ENCODE results near the gene PLA2G6. TPM values are rescaled to one million over a fixed set of nuclear protein-coding genes. Genes with fewer than 3 reads are reported as not detected.
"Not testable (repeated sequence)": the region's sequence is repeated elsewhere in the genome, so short reads cannot be mapped to it uniquely, and the experiment has no call there.

Gene PLA2G6
- total and polyA plus RNA-seq, 2 donors, result 21.1 to 21.2 TPM

DNA sequence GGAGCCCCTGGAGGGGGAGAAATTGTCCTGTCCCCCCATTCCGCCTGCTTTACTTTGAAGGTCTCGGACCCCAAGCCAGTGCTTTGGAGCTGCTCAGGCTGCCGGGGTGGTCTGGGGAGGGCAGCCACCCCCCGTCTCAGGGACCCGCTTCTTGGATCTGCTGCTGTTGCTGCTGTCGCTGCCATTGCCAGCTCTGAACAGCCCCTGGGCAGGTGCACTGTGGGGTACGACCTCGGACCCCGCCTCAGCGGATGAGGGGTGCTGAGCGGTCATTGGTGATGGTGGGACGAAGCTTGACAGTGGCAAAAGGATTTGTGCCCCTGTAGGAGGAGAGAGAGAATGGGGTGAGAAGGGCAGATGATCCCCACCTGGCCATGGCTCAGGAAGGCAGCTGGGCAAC lies 96.6 kb downstream of the PLA2G6 start:
- no peak for DNase-seq (ENCODE audit: extremely low spot score)
- H3K36me3 ChIP-seq (ENCODE audit: insufficient read depth), result no peaks in the 10 kb centered on the region
- peaks cover 3% of the 10 kb centered on the region for H3K4me1 ChIP-seq (ENCODE audit: insufficient read depth)
- WGBS, result 94% methylated on average over 12 of the region's 12 CpGs
- no peak overlapping the region for H3K27ac ChIP-seq (ENCODE audit: low read depth)
- no peak overlapping the region for H3K4me3 ChIP-seq (ENCODE audit: low read depth, low read length)

DNA sequence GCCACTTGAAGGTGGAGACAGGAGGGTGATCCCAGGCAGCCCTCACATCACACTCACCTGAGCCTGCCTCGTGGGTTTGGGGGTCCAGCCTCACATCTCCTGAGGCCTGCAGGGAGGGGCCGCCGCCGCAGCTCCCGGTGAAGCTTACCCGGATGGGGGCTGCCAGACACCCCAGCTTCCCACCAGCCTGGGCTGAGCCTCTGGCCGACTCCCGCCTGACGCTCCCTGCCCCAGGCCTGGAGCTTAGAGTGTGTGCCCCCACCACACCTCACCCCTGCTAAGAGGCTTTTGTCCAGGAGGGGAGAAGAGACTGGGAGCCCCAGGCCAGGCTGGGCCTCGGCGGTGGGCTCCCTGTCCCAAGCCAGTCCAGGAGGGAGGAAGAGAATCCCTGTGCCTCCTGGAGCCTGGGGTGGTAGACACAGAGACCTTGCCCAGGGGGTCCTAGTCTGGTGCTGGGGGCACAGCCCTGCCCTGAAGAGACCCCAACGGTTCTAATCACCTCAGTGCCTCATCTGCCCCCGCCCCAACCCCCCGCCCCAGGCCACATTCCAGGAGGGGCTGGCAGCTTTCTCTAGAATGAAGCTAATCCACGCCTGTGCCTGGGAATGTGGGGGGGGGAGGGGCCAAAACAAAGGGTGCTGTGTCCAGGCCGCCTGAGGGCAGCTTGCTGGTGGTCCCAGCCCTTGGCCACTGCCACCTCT lies 97.5 kb downstream of the PLA2G6 start, which contains the start of gene SLC16A8:
SLC16A8 (minus strand) TSS at position 254 of the 701 bp plus-strand sequence. CDS start 1,311 bp downstream, outside the sequence.
- no peaks in the 10 kb centered on the region for H3K36me3 ChIP-seq (ENCODE audit: insufficient read depth)
- DNase-seq (ENCODE audit: extremely low spot score), result no peak
- H3K27ac ChIP-seq (ENCODE audit: low read depth), result no peak within 1 kb of the TSS
- H3K4me1 ChIP-seq (ENCODE audit: insufficient read depth), result peaks cover 3% of the 10 kb centered on the region
- no peak within 1 kb of the TSS for H3K4me3 ChIP-seq (ENCODE audit: low read depth, low read length)
- 74% methylated on average over 16 of the region's 16 CpGs for WGBS

DNA sequence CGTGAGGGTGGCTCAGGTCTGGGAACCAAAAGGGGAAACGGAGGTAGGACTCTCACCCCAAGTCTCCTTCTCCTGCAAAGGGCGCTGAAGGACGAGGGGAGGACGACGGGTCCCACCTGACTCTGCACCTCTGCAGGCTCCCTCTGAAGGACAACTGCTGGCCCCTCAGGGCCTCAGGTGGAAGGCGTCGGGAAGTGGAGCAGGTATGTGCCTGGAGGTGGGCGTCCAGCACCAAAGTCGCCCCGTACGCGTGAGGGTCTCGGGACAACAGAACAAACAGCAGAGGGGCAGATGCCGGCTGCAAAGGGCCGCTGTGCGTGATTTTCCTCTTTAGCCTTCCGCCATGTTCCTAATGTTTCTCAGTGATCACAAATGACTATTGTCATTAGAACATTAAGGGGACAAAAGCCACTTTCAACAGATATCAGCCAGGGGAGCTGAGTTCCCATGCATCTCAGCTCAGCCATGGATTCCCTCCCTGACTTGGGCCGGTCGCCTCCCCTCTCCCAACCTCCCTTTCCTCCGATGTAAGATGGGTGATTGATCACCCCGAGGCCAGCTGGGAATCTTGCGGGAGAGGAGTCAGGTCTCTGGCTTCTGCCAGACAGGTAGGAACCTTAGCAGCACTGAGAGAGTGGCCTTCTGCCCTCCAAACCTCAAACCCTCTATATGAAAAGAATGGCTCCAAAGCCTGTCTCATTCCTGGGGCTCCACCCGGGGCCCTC lies 98.5 kb downstream of the PLA2G6 start:
- H3K4me1 ChIP-seq (ENCODE audit: insufficient read depth), result no peaks in the 10 kb centered on the region
- no peak for DNase-seq (ENCODE audit: extremely low spot score)
- no peak overlapping the region for H3K4me3 ChIP-seq (ENCODE audit: low read depth, low read length)
- no peak overlapping the region for H3K27ac ChIP-seq (ENCODE audit: low read depth)
- no peaks in the 10 kb centered on the region for H3K36me3 ChIP-seq (ENCODE audit: insufficient read depth)
- 84% methylated on average over 24 of the region's 24 CpGs for WGBS

GRCh38 chr22:38081941-38082828 lies 99.4 kb downstream of the PLA2G6 start:
- no peaks in the 10 kb centered on the region for H3K4me1 ChIP-seq (ENCODE audit: insufficient read depth)
- 26% methylated on average over 52 of the region's 52 CpGs for WGBS
- H3K36me3 ChIP-seq (ENCODE audit: insufficient read depth), result no peaks in the 10 kb centered on the region
- H3K4me3 ChIP-seq (ENCODE audit: low read depth, low read length), result no peak overlapping the region
- DNase-seq (ENCODE audit: extremely low spot score), result no peak
- no peak overlapping the region for H3K27ac ChIP-seq (ENCODE audit: low read depth)

DNA sequence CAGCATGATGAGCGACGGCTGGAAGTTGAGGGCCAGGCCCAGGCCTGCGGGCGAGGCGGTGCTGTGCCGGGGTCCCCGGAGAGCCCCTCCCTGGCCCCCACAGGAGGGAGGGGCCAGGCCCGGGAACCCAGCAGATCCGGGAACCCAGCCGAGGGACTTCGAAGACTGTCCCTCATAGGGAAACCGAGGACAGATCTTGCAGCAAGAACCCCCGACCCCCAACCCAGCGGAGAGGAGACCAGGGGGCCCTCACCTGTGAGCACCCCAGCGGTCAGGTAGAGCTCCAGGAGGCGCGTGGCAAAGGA lies 100.0 kb downstream of the PLA2G6 start:
- H3K27ac ChIP-seq (ENCODE audit: low read depth), result no peak overlapping the region
- H3K4me1 ChIP-seq (ENCODE audit: insufficient read depth), result no peaks in the 10 kb centered on the region
- peak overlapping the region; percentile 33 for H3K4me3 ChIP-seq (ENCODE audit: low read depth, low read length)
- DNase-seq (ENCODE audit: extremely low spot score), result no peak
- 10% methylated on average over 17 of the region's 17 CpGs for WGBS
- no peaks in the 10 kb centered on the region for H3K36me3 ChIP-seq (ENCODE audit: insufficient read depth)

DNA sequence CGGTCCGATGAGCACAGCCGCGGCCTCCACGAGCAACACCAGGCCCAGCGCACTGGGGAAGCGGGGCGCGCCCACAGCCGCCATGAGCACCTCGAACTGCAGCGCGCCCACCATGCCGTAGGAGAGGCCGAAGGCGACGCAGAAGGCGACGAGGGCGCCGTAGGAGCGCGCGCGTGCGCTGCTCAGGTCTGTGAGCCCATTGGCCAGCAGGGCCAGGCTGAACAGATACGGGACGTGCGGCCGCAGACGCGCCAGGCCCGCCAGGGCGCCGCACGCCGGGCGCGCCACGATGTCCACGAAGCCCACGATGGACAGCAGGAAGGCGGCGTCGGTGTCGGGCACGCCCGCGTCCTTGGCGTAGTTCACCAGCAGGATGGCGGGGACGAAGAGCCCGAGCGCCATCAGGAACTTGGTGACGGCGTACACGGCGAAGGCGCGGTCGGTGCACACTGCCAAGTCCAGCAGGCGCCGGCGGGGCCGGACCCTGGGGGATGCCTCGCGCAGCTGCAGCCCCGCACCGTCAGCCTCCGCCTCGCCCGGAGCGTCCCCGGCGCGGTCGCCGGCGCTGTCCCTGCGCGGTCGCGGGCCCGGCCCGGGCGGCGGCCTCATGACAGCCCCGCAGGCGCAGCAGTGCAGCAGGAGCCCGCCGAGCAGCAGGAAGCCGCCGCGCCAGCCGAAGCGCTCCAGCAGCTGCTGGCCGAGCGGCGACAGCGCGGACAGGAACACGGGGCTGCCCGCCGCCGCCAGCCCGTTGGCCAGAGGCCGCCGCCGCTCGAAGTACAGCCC lies 100.6 kb downstream of the PLA2G6 start:
- Histone ChIP-seq H3K27ac (ENCODE audit: low read depth) (no peak overlapping the region), H3K4me1 (ENCODE audit: insufficient read depth) (no peaks in the 10 kb centered on the region), H3K36me3 (ENCODE audit: insufficient read depth) (no peaks in the 10 kb centered on the region), H3K4me3 (ENCODE audit: low read depth, low read length) (peak overlapping the region; percentile 33)
- no peak for DNase-seq (ENCODE audit: extremely low spot score)
- WGBS, result 3% methylated on average over 110 of the region's 110 CpGs

DNA sequence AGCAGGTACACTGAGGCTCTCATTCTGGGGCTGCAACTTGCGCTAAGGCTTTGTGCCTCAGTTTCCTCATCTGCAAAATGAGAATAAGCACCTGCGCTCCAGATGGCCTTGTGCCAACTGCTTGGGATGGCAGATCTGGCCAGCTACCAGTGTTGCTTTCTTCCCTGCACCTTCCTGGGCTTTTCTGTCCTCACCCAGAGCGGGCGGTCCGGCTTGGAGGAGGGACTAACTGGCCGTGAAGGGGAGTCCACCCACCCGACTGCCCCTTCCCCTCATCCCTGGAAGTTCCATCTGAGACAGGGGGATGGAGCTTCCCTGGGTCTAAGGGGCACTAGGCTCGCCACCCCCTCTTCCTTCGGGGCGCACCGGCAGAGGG lies 101.2 kb downstream of the PLA2G6 start:
- H3K27ac ChIP-seq (ENCODE audit: low read depth), result no peak overlapping the region
- H3K4me3 ChIP-seq (ENCODE audit: low read depth, low read length), result no peak overlapping the region
- H3K4me1 ChIP-seq (ENCODE audit: insufficient read depth), result no peaks in the 10 kb centered on the region
- WGBS, result 51% methylated on average over 11 of the region's 11 CpGs
- DNase-seq (ENCODE audit: extremely low spot score), result no peak
- no peaks in the 10 kb centered on the region for H3K36me3 ChIP-seq (ENCODE audit: insufficient read depth)

DNA sequence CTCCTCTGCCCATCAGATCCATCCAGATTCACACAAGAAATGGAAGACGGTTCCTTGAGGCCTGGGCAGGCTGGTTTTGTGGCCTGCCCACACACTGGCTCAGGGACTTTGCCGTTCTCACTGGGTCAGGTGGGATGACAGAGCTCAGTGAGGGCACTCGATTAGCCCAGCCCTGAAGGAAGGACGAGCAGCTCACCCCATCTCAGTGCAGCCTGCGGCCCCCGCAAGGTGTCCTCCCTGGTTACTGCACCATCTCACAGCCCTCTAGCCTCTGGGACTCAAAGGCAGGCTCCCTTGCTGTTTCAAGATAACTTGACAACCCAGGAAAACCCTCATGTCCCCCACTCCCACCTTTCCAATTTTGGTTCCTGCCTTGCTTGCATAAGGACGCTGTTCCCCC lies 101.8 kb downstream of the PLA2G6 start:
- Histone ChIP-seq H3K4me3 (ENCODE audit: low read depth, low read length) (no peak overlapping the region), H3K4me1 (ENCODE audit: insufficient read depth) (no peaks in the 10 kb centered on the region), H3K36me3 (ENCODE audit: insufficient read depth) (no peaks in the 10 kb centered on the region), H3K27ac (ENCODE audit: low read depth) (no peak overlapping the region)
- WGBS, result 90% methylated on average over 7 of the region's 7 CpGs
- no peak for DNase-seq (ENCODE audit: extremely low spot score)

DNA sequence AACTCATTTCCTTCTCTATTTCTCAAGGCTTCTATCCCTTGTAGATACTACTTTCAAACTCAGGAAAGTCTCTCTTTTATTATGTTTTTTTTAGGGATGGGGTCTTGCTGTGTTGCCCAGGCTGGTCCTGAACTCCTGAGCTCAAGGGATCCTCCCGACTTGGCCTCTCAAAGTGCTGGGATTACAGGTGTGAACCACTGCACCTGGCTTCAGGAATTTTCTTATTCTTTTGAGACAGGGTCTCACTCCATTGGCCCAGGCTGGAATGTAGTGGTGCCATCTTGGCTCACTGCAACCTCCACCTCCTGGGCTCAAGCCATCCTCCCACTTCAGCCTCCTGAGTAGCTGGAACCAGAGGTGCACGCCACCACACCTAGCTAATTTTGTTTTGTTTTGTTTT lies 102.4 kb downstream of the PLA2G6 start:
- not testable (repeated sequence) for H3K27ac ChIP-seq (ENCODE audit: low read depth); DNase-seq (ENCODE audit: extremely low spot score); H3K4me1 ChIP-seq (ENCODE audit: insufficient read depth); H3K36me3 ChIP-seq (ENCODE audit: insufficient read depth); H3K4me3 ChIP-seq (ENCODE audit: low read depth, low read length)
- 94% methylated on average over 2 of the region's 2 CpGs for WGBS

DNA sequence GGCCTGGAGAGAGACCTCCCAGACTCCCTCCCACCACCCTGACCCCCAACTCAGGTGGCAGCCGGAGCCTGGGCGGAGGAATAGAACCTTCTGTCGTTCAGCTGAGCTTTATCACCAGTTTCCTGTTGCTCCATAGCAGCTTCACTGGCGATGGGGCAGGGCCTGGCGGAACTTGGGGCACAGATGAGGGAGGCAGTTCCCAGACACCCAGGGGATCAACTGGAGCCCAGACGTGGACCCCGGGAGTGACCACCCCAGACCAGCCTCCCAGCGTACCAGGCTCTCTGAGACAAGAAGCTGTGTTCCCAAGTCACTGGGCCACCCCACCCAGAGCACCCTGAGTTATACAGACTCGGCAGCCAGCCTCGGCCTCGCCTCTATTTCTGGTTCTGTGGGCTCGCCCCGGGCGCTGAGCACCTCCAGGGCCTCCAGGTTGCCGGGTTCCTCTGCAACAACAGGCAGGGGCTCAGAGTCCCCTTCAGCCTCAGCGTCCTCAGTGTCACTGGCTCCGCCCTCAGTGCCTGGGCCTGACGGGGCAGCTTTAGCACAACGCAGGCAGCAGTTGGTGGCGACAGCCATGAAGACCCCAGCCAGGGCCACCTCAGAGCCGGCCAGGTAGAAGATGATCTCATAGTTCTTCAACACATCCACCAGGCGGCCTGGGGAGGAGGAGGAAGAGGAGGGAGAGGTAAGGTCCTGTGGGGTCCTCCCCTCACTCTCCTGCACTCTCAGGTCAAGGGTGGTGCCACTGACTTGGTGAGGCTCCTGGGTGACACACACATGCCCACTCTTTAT lies 103.4 kb downstream of the PLA2G6 start:
- H3K36me3 ChIP-seq (ENCODE audit: insufficient read depth), result no peaks in the 10 kb centered on the region
- no peak overlapping the region for H3K27ac ChIP-seq (ENCODE audit: low read depth)
- no peaks in the 10 kb centered on the region for H3K4me1 ChIP-seq (ENCODE audit: insufficient read depth)
- no peak for DNase-seq (ENCODE audit: extremely low spot score)
- WGBS, result 65% methylated on average over 22 of the region's 22 CpGs
- H3K4me3 ChIP-seq (ENCODE audit: low read depth, low read length), result no peak overlapping the region

- no peak overlapping the region for H3K27ac ChIP-seq (ENCODE audit: low read depth)
- whole genome bisulfite sequencing, result 76% methylated on average over 14 of the region's 14 CpGs
- H3K4me3 ChIP-seq (ENCODE audit: low read depth, low read length), result no peak overlapping the region
- no peaks in the 10 kb centered on the region for H3K4me1 ChIP-seq (ENCODE audit: insufficient read depth)
- H3K36me3 ChIP-seq (ENCODE audit: insufficient read depth), result peaks cover under 1% of the 10 kb centered on the region
- DNase-seq (ENCODE audit: extremely low spot score), result no peak
These were observed 104.0 kb downstream of the PLA2G6 start for GRCh38 chr22:38077595-38077994.

DNA sequence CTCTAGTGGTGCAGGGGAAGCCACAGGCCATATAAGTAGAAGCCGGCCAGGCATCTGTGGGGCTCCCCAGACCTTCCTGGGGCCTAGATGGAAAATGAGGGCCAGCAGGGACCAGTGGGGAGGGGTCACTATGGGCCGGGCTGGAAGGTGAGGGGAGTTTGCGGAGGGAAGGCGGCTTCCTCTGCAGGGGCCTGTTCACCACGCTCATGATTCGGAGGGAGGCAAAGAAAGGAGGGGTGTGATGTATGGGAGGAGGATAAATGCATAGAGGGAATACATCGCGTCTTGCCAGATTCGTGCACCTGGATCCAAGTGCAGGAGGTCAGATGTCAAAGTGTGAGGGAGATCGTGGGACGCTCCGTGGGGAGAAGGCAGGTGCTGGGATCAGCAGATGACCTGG lies 104.5 kb downstream of the PLA2G6 start:
- Histone ChIP-seq H3K4me3 (ENCODE audit: low read depth, low read length) (no peak overlapping the region), H3K4me1 (ENCODE audit: insufficient read depth) (no peaks in the 10 kb centered on the region), H3K36me3 (ENCODE audit: insufficient read depth) (peaks cover 2% of the 10 kb centered on the region), H3K27ac (ENCODE audit: low read depth) (no peak overlapping the region)
- 89% methylated on average over 12 of the region's 12 CpGs for WGBS
- DNase-seq (ENCODE audit: extremely low spot score), result no peak

Measured in urinary bladder (tissue), 4 donors.